ENCODE measurements around the gene ATAD3A. TPM values are rescaled to one million over a fixed set of nuclear protein-coding genes. Genes with fewer than 3 reads are reported as not detected.

Gene ATAD3A
- total and polyA plus RNA-seq, 7 donors: 8.6 to 40.4 (median 12.8) TPM

DNA sequence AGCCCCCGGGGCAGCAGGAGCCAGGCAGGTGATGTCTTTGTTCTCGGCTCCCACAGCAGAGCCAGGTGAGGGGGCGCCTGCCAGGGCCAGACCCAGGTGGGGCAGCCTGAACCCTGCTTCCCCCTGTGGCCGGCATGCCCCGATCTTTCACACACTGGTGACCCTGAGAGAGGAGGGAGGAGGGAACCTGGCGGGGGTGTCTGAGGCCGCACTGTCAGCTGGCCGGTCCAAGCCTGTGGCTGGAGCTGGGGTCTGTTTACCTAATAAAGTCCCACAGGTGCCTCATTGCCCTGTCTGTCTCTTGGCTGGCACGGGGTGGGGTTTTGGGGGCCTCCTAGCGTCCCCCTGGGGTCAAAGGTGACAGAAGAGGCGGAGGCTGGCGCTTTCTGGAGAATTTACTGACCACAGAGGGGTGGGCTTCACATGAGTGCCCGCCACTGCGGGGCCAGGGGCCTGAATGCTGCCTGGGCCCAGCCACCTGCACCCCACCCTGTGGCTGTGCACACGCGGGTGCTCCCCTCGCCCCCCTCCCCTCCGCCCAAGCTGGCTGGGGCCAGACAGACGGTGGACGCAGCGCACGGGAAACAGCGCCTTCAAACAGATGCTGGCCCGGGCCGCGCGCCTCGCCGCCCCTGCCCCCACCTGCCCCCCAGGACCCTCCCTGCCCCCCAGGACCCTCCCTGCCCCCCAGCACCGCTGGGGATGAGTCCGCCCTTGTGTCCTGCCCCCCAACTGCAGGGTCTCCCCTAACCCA is 22.6 kb downstream of the ATAD3A start:
- WGBS, 2 donors: 88 to 90% methylated on average over 31 of the region's 31 CpGs
- TF ChIP-seq CTCF (IDR thresholded peaks at IDR 0.05) (no peak), POLR2AphosphoS5 (IDR thresholded peaks at IDR 0.05) (no peak), EP300 (IDR thresholded peaks at IDR 0.05) (no peak), POLR2A (IDR thresholded peaks at IDR 0.05) (no peak)
- Histone ChIP-seq H3K36me3 (peaks cover 0 to 28% (median 6%) of the 10 kb centered on the region in 4 donors), H3K4me1 (peaks cover 0 to 19% (median 15%) of the 10 kb centered on the region in 4 donors), H3K9me3 (peaks cover 0 to 4% (median 0%) of the 10 kb centered on the region in 4 donors), H3K4me3 (no peak overlapping the region), H3K27ac (no peak overlapping the region), H3K27me3 (no peaks in the 10 kb centered on the region)
- no peak for DNase-seq
- intact Hi-C loops (cut with DNase I): no loop called here

GRCh38 chr1:1535201-1536018 is 23.4 kb downstream of the ATAD3A start:
- Histone ChIP-seq H3K36me3 (peaks cover 0 to 24% (median 3%) of the 10 kb centered on the region in 4 donors), H3K4me3 (no peak overlapping the region), H3K27ac (no peak overlapping the region), H3K4me1 (peaks cover 0 to 19% (median 16%) of the 10 kb centered on the region in 4 donors), H3K27me3 (no peaks in the 10 kb centered on the region), H3K9me3 (peaks cover 0 to 4% (median 0%) of the 10 kb centered on the region in 4 donors)
- intact Hi-C loops (cut with DNase I): no loop called here
- no peak for DNase-seq
- 92 to 94% methylated on average over 66 of the region's 66 CpGs for WGBS, 2 donors
- TF ChIP-seq CTCF (IDR thresholded peaks at IDR 0.05) (no peak), POLR2A (IDR thresholded peaks at IDR 0.05) (no peak), EP300 (IDR thresholded peaks at IDR 0.05) (no peak), POLR2AphosphoS5 (IDR thresholded peaks at IDR 0.05) (no peak)

DNA sequence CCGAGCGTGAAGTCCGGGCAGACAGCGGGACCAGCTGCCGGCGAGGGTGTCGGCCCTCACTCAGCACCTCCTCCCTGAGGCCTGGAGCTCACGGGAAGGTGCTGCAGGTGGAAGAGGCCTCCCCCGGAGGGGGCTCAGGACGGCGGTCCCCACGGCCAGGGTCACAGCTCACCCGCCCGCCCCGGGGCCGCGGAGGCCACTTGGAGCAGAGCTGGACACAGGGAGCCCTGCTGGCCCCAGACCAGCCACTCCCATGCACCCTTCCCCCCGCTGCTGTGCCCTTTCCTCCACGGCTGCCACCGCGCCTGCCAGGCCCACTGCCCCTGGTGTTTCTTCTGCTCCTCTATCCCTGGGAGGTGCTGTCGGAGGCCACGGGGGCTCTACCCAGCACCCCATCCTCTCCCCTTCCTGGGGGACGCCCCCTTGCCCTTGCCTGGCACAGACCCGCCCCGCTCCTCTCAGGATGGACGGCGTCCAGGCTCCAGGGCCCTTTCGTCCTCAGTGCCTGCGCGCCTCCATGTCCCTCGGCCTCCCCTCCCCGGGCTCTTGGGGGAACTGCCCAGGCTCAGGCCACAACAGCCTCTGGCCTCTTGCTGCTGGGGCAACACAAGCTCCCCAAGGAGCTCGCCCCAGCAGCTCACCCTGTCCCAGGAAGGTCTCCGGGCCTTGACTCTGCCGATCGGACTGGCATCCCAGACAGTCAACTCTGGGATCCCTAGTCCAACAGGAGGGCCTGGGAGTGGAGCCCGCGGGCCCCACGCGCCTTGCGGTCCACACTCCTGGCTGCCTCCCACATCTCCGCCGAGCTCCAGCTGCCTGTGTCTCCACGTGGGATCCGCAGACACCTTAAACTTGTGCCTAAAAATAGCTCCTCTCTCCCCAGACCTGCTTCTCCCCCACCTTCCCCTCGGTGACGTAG is 24.3 kb downstream of the ATAD3A start:
- DNase-seq: no peak
- peaks cover 0 to 25% (median 4%) of the 10 kb centered on the region in 4 donors for H3K36me3 ChIP-seq
- no peak overlapping the region for H3K27ac ChIP-seq
- WGBS, 2 donors: 79 to 87% methylated on average over 48 of the region's 48 CpGs
- intact Hi-C loops (cut with DNase I): no loop called here
- no peaks in the 10 kb centered on the region for H3K27me3 ChIP-seq
- peaks cover 0 to 28% (median 23%) of the 10 kb centered on the region in 4 donors for H3K4me1 ChIP-seq
- no peak for TF ChIP-seq POLR2AphosphoS5 (IDR thresholded peaks at IDR 0.05)
- no peak for TF ChIP-seq EP300 (IDR thresholded peaks at IDR 0.05)
- TF ChIP-seq CTCF (IDR thresholded peaks at IDR 0.05): no peak
- no peak for TF ChIP-seq POLR2A (IDR thresholded peaks at IDR 0.05)
- no peak overlapping the region for H3K4me3 ChIP-seq
- H3K9me3 ChIP-seq: peaks cover 0 to 4% (median 0%) of the 10 kb centered on the region in 4 donors

GRCh38 chr1:1536938-1537546 is 25.1 kb downstream of the ATAD3A start:
- TF ChIP-seq POLR2A (IDR thresholded peaks at IDR 0.05) (no peak), CTCF (IDR thresholded peaks at IDR 0.05) (no peak), POLR2AphosphoS5 (IDR thresholded peaks at IDR 0.05) (no peak), EP300 (IDR thresholded peaks at IDR 0.05) (no peak)
- H3K4me3 ChIP-seq: no peak overlapping the region
- H3K36me3 ChIP-seq: peaks cover 0 to 32% (median 10%) of the 10 kb centered on the region in 4 donors
- peak overlapping the region in 1 of 4 donors; percentile 14 for H3K27ac ChIP-seq
- peaks cover 0 to 30% (median 23%) of the 10 kb centered on the region in 4 donors for H3K4me1 ChIP-seq
- no peak for DNase-seq
- no peaks in the 10 kb centered on the region for H3K9me3 ChIP-seq
- H3K27me3 ChIP-seq: no peaks in the 10 kb centered on the region
- WGBS, 2 donors: 90 to 92% methylated on average over 15 of the region's 15 CpGs
- intact Hi-C loops (cut with DNase I): no loop called here
